Tibial nerve (tissue), 4 donors: ENCODE results near the gene EPB41L1.

Source experiments
- CTCF ChIP-seq, 5 experiments: fragments of 200-600 bp in 3 of 5; fragments of 450-650 bp in 2 of 5; sonication (generic) in 3 of 5; IDR thresholded peaks; one replicate each; pipeline ENCODE4 v1.5.1; 2016 to 2019; ENCODE audit warnings: antibody characterized with exemption in 5 of 5, mild to moderate bottlenecking in 3 of 5, moderate library complexity in 2 of 5
- EP300 ChIP-seq, 2 donors: sonication (generic); formaldehyde crosslinking; IDR thresholded peaks; one replicate each; pipeline ENCODE4 v1.6.1; 2017; ENCODE audit warnings: antibody characterized with exemption in 2 of 2, mild to moderate bottlenecking in 1 of 2
- POLR2A ChIP-seq, 2 donors: fragments of 450-650 bp; IDR thresholded peaks; one replicate each; pipeline ENCODE4 v1.6.1; 2017; ENCODE audit warnings: antibody characterized with exemption in 2 of 2, mild to moderate bottlenecking in 2 of 2, moderate library complexity in 2 of 2

- TF ChIP-seq CTCF (IDR thresholded peaks at IDR 0.05) (no peak), POLR2A (IDR thresholded peaks at IDR 0.05) (no peak), EP300 (IDR thresholded peaks at IDR 0.05) (no peak)
These were observed 58.8 kb downstream of the EPB41L1 start for GRCh38 chr20:36213362-36213761.
